Nephron (organoid): Measurements from ENCODE around the gene RPL27.

ENCODE experiments used
- H3K27ac Mint-ChIP-seq, 3 experiments: 2 replicates each; pipeline ENCODE4 v1.8.0; 2020; ENCODE audit warnings: mixed read lengths in 3 of 3, mild to moderate bottlenecking in 2 of 3, moderate library complexity in 1 of 3
- H3K27me3 Mint-ChIP-seq: 2 replicates; pipeline ENCODE4 v1.8.0; 2021; ENCODE audit warnings: low read depth, mild to moderate bottlenecking, moderate library complexity, mixed read lengths
- H3K36me3 Mint-ChIP-seq: 2 replicates; pipeline ENCODE4 v1.8.0; 2020; ENCODE audit warnings: low read depth, mixed read lengths
- H3K4me1 Mint-ChIP-seq: 2 replicates; pipeline ENCODE4 v1.8.0; 2020; ENCODE audit warnings: mixed read lengths
- H3K4me3 Mint-ChIP-seq, 3 experiments: 2 replicates each; pipeline ENCODE4 v1.8.0; 2020; ENCODE audit warnings: mild to moderate bottlenecking in 3 of 3, mixed read lengths in 3 of 3, moderate library complexity in 2 of 3
- H3K9me3 Mint-ChIP-seq: 2 replicates; pipeline ENCODE4 v1.8.0; 2020; ENCODE audit warnings: mixed read lengths
- CTCF ChIP-seq, 3 experiments: fragments of 200-600 bp; sonication (generic); IDR thresholded peaks; one replicate each; pipeline ENCODE4 v1.5.0; 2021; ENCODE audit warnings: antibody characterized with exemption in 3 of 3; ENCODE audit not compliant: unreplicated experiment in 3 of 3

Gene RPL27

DNA sequence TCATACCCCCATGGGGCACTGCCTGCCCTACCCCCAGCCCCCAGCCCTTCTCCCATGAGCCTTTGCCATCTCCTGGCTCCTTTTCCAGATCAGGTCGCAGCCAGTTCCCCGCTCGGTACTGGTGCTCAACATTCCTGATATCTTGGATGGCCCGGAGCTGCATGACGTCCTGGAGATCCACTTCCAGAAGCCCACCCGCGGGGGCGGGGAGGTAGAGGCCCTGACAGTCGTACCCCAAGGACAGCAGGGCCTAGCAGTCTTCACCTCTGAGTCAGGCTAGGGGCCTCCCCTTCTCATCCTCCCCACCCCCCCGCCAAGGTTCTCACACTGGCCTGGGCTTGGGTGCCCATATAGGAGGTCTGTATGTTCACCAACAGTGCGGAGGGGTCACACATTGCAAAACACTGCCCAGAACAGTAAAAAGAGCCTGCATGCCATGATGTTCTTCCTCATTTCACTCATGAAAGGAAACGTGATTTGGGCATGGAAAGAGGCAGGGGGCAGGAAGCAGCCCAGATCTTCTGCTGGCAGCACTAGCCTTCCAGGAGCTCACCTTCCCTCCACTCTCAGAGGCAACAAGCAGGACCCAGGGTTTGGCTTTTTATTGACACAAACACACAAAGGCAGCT lies 15.9 kb downstream of the RPL27 start:
- Mint-ChIP-seq H3K9me3 (no peaks in the 10 kb centered on the region), H3K27me3 (no peaks in the 10 kb centered on the region), H3K4me3 (no peak overlapping the region), H3K27ac (no peak overlapping the region), H3K36me3 (peaks cover 24% of the 10 kb centered on the region), H3K4me1 (peaks cover 15% of the 10 kb centered on the region)
- TF ChIP-seq CTCF (IDR thresholded peaks at IDR 0.05; ENCODE audit: unreplicated experiment in 3 of 3) = no peak

GRCh38 chr17:43014649-43015542 lies 16.7 kb downstream of the RPL27 start:
- Mint-ChIP-seq H3K9me3 (no peaks in the 10 kb centered on the region), H3K27ac (peak overlapping the region; percentile 29 to 71 (median 45)), H3K36me3 (peaks cover 24% of the 10 kb centered on the region), H3K4me3 (no peak overlapping the region), H3K27me3 (no peaks in the 10 kb centered on the region), H3K4me1 (peaks cover 23% of the 10 kb centered on the region)
- no peak for TF ChIP-seq CTCF (IDR thresholded peaks at IDR 0.05; ENCODE audit: unreplicated experiment in 3 of 3)

GRCh38 chr17:43015579-43015978 lies 17.4 kb downstream of the RPL27 start:
- H3K27ac Mint-ChIP-seq = no peak overlapping the region
- TF ChIP-seq CTCF (IDR thresholded peaks at IDR 0.05; ENCODE audit: unreplicated experiment in 3 of 3) = no peak
- H3K4me3 Mint-ChIP-seq = no peak overlapping the region
- peaks cover 28% of the 10 kb centered on the region for H3K4me1 Mint-ChIP-seq
- no peaks in the 10 kb centered on the region for H3K27me3 Mint-ChIP-seq
- peaks cover 24% of the 10 kb centered on the region for H3K36me3 Mint-ChIP-seq
- H3K9me3 Mint-ChIP-seq = no peaks in the 10 kb centered on the region

- Mint-ChIP-seq H3K4me3 (no peak overlapping the region), H3K36me3 (peaks cover 24% of the 10 kb centered on the region), H3K27ac (no peak overlapping the region), H3K4me1 (peaks cover 28% of the 10 kb centered on the region), H3K9me3 (no peaks in the 10 kb centered on the region), H3K27me3 (no peaks in the 10 kb centered on the region)
- TF ChIP-seq CTCF (IDR thresholded peaks at IDR 0.05; ENCODE audit: unreplicated experiment in 3 of 3) = no peak
Measured at GRCh38 chr17:43016216-43016615, 18.0 kb downstream of the RPL27 start.

DNA sequence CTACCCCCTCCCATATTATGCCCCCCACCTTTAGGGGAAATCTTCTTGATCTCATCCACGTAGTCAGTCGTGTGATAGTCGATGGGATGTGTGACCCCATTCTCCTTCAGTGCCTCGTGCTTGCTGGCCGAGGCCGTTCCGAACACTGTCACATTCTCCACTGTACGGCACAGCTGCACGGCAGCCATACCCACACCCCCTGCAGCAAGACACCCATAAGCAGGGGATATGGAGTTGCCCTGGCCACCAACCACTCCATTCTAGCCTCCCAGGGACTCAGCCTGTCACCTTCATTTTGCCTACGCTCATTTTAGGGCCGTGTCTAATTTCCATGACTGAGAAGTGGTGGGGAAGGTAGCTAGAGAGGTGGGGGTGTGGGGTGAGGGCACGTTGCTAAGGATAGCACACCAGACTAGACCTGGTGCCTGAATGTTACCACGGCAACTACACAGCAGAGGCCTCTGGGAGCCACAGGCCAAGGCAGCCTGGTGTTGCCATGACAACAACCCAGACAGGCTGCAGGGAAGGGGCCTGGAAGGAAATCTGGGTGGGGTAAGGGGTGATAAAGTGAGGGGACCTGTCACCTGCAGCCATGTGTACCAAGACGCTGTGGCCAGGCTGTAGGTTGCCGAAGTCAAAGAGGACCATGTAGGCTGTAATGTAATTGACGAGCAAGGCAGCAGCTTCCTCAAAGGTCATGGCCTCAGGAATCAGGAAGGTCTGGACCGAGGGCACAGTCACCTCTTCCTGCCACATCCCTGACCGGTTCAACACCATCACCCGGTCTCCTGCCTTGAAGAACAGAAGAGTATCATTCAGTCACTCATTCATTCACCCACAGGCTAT lies 20.0 kb downstream of the RPL27 start:
- no peaks in the 10 kb centered on the region for H3K9me3 Mint-ChIP-seq
- H3K4me3 Mint-ChIP-seq = peak overlapping the region; percentile 49 to 68 (median 57)
- H3K27me3 Mint-ChIP-seq = no peaks in the 10 kb centered on the region
- peaks cover 24% of the 10 kb centered on the region for H3K36me3 Mint-ChIP-seq
- peak overlapping the region; percentile 7 to 74 (median 71) for H3K27ac Mint-ChIP-seq
- peaks cover 28% of the 10 kb centered on the region for H3K4me1 Mint-ChIP-seq
- TF ChIP-seq CTCF (IDR thresholded peaks at IDR 0.05; ENCODE audit: unreplicated experiment in 3 of 3) = no peak
